ENCODE data around the gene SMOC2.

DNA sequence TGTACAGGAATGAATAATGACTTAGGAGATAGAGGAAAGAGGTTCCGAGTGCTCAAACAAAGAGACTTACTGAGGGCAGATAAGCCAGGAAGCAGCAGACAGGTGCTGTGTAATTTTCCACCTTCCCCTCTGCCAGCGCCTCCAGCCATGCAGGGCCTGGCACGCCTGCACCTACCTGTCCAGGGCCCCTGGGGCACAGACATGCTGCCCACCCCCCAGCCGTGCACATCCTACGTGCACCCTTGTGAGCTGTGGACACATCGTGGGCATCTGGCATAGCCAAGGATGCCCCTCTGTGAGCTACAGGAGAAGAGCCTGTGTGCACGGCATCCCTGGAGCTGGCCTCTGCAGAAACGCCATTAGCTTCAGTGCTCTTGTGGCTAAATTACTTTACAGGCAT, 7.1 kb upstream of the SMOC2 start:
- TF ChIP-seq EZH2 (IDR thresholded peaks at IDR 0.05; ENCODE audit: borderline replicate concordance, low read length) (no peak), CTCF (conservative IDR thresholded peaks at IDR 0.05 in 1 of 2, IDR thresholded peaks at IDR 0.05 in 1 of 2; ENCODE audit: extremely low read depth in 1 of 2, insufficient read depth in 1 of 2, low read depth in 1 of 2, low read length in 2 of 2) (no peak)

All from mammary epithelial cell (primary cell).